IMR-90 (cell line): ENCODE results near the gene RELL1.

Experiments
- BHLHE40 ChIP-seq: fragments of 150-350 bp; IDR thresholded peaks from 2 replicates; pipeline ENCODE4 v1.6.1; 2016; ENCODE audit warnings: mild to moderate bottlenecking, low read depth, low read length
- CEBPB ChIP-seq: IDR thresholded peaks from 2 replicates; pipeline ENCODE4 v1.6.1; 2012; ENCODE audit warnings: low read depth, low read length, improper control_type of control experiment
- MAFK ChIP-seq: IDR thresholded peaks from 2 replicates; pipeline ENCODE4 v1.6.1; 2012; ENCODE audit warnings: low read depth, low read length, improper control_type of control experiment
- MAZ ChIP-seq: IDR thresholded peaks from 2 replicates; pipeline ENCODE4 v1.6.1; 2012; ENCODE audit warnings: low read depth, mild to moderate bottlenecking, low read length, improper control_type of control experiment, moderate library complexity, borderline replicate concordance
- MXI1 ChIP-seq: IDR thresholded peaks from 2 replicates; pipeline ENCODE4 v1.6.1; 2012; ENCODE audit warnings: low read depth, mild to moderate bottlenecking, low read length, moderate library complexity, borderline replicate concordance
- POLR2A ChIP-seq: IDR thresholded peaks from 2 replicates; pipeline ENCODE4 v1.6.1; 2012; ENCODE audit warnings: mild to moderate bottlenecking, low read depth, low read length
- RAD21 ChIP-seq: IDR thresholded peaks from 2 replicates; pipeline ENCODE4 v1.6.1; 2012; ENCODE audit warnings: low read length, improper control_type of control experiment
- RCOR1 ChIP-seq: IDR thresholded peaks from 2 replicates; pipeline ENCODE4 v1.6.1; 2012; ENCODE audit warnings: mild to moderate bottlenecking, low read length, improper control_type of control experiment; ENCODE audit not compliant: insufficient replicate concordance
- RFX5 ChIP-seq: IDR thresholded peaks from 2 replicates; pipeline ENCODE4 v1.8.0; 2012; ENCODE audit warnings: low read depth, mild to moderate bottlenecking, low read length, moderate library complexity
- SMC3 ChIP-seq: fragments of 150-350 bp; IDR thresholded peaks from 2 replicates; pipeline ENCODE4 v1.6.1; 2016; ENCODE audit warnings: low read depth, mild to moderate bottlenecking, antibody characterized with exemption, low read length, moderate library complexity
- TF ChIP-seq, protein P1 (sequence below): conservative IDR thresholded peaks from 2 replicates; pipeline ENCODE4 v1.5.1; 2012; ENCODE audit warnings: mild to moderate bottlenecking, low read depth, low read length, improper control_type of control experiment

DNA sequence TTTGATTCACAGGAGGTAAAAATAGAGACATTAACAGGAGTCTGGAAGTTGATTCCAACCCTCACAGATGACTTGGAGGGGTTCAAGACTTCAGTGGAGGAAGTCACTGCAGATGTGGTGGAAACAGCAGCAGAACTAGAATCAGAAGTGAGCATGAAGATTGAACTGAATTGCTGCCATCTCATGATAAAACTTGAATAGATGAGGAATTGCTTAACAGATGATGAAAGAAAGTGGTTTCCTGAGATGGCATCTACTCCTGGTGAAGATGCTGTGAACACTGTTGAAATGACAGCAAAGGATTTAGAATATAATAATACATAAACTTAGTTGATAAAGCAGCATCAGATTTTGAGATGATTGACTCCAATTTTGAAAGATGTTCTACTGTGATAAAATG, 76.5 kb downstream of the RELL1 start:
- no peak for TF ChIP-seq SMC3
- no peak for TF ChIP-seq CEBPB
- no peak for TF ChIP-seq RCOR1
- TF ChIP-seq, protein P1, sequence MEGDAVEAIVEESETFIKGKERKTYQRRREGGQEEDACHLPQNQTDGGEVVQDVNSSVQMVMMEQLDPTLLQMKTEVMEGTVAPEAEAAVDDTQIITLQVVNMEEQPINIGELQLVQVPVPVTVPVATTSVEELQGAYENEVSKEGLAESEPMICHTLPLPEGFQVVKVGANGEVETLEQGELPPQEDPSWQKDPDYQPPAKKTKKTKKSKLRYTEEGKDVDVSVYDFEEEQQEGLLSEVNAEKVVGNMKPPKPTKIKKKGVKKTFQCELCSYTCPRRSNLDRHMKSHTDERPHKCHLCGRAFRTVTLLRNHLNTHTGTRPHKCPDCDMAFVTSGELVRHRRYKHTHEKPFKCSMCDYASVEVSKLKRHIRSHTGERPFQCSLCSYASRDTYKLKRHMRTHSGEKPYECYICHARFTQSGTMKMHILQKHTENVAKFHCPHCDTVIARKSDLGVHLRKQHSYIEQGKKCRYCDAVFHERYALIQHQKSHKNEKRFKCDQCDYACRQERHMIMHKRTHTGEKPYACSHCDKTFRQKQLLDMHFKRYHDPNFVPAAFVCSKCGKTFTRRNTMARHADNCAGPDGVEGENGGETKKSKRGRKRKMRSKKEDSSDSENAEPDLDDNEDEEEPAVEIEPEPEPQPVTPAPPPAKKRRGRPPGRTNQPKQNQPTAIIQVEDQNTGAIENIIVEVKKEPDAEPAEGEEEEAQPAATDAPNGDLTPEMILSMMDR = no peak
- TF ChIP-seq MXI1 = no peak
- no peak for TF ChIP-seq MAFK
- no peak for TF ChIP-seq POLR2A
- no peak for TF ChIP-seq BHLHE40
- TF ChIP-seq RFX5 = no peak
- no peak for TF ChIP-seq RAD21
- TF ChIP-seq MAZ = no peak
